Testis (tissue), 3 donors: ENCODE results near the gene CHD9NB. TPM values are rescaled to one million over a fixed set of nuclear protein-coding genes. Genes with fewer than 3 reads are reported as not detected.

Experiments used
- DNase-seq: peaks from one replicate; pipeline ENCODE4 v3.0.0-alpha.2; 2019
- H3K27ac ChIP-seq, 2 donors: fragments of 200-600 bp; sonication (generic); one replicate each; pipeline ENCODE4 v1.5.1; 2019
- H3K27me3 ChIP-seq: fragments of 200-600 bp; sonication (generic); one replicate; pipeline ENCODE4 v1.5.1; 2019
- H3K36me3 ChIP-seq: fragments of 200-600 bp; sonication (generic); one replicate; pipeline ENCODE4 v1.5.1; 2017; ENCODE audit warnings: low read depth; ENCODE audit errors: missing control alignments
- H3K4me1 ChIP-seq: fragments of 200-600 bp; sonication (generic); one replicate; pipeline ENCODE4 v1.5.1; 2019
- H3K4me3 ChIP-seq, 2 donors: fragments of 200-600 bp; sonication (generic); one replicate each; pipeline ENCODE4 v1.5.1; 2017 to 2019
- H3K9me3 ChIP-seq: fragments of 200-600 bp; sonication (generic); one replicate; pipeline ENCODE4 v1.5.1; 2017
- POLR2A ChIP-seq: fragments of 450-650 bp; IDR thresholded peaks from one replicate; pipeline ENCODE4 v1.6.1; 2017; ENCODE audit warnings: antibody characterized with exemption, mild to moderate bottlenecking, moderate library complexity
- WGBS, 2 donors: methylation state at CpG; one replicate each; pipeline ENCODE4 v1.1.5; 2018; 5-methylcytosine and 5-hydroxymethylcytosine counted together
- intact Hi-C: fragments of 100-400 bp; cut with DNase I; formaldehyde crosslinking; loops from one replicate; pipeline ENCODE4 v1.15.1; 2023; ENCODE audit warnings: low total_unique reads
- polyA plus RNA-seq: library from polyadenylated mRNA; stranded (reverse); fragments of 350-450 nt; fragmentation: Illumina TruSeq; extraction: RNeasy Lipid Tissue Mini Kit (QIAGEN cat#74804); gene quantifications from one replicate; pipeline ENCODE4 v1.2.3, GENCODE V29; 2014; ENCODE audit warnings: low read depth, low replicate concordance; ENCODE audit not compliant: insufficient read depth
- total RNA-seq, 2 donors: library from RNA; depleted of rRNA; stranded (reverse); fragments of >200 nt; gene quantifications; one replicate each; pipeline ENCODE4 v1.2.3, GENCODE V29; 2016
- TF ChIP-seq, protein P1 (sequence below), 3 experiments: fragments of 450-650 bp in 2 of 3; fragments of 200-600 bp in 1 of 3; sonication (generic) in 1 of 3; IDR thresholded peaks; one replicate each; pipeline ENCODE4 v1.5.1; 2016 to 2019; ENCODE audit warnings: antibody characterized with exemption in 3 of 3, mild to moderate bottlenecking in 2 of 3, moderate library complexity in 1 of 3

Gene CHD9NB
- total and polyA plus RNA-seq, 3 donors from 2014 or later: 0.79 to 3.0 TPM; not detected in 1

DNA sequence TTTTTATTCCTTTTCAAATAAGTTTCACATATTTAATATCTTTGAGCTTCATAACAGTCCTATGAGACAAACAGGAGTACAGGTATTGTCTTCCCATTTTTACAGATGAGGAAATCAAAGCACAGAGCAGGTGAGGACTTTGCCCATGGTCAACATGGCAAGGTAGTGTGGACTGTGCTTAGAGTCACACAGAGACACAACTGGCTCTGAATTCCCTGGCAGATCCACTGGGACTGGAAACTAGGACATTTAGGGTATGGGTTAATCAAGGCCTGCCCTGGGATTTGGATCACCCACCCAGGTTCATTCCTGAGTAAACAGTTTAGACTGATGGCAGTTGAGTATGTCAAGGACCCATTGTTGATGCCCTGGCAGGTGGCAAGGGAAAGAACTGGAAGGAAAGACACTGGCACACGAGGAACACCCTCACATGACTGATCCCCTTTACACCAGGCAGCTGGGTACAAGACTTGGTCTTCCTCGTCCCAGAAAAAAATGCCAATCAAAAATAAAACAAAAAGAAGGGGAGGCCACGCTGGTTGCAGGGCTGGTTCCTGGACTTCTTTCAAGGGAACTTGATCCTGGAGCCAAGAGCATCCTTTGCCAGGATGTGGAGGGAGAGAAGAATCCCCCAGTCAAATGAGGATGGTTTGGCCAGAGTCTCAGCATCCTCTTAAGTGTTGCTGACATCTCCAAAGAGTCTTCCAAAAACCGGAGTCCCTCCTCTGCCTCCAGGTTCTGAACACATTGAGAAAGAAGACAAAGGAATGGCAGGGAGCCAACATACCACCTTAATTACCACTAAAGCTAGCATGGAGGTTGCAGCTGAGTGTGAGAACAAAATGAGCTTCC lies 37.0 kb upstream of the CHD9NB start:
- Histone ChIP-seq H3K27ac (peak overlapping the region in 1 of 2 donors; percentile 65), H3K9me3 (no peaks in the 10 kb centered on the region), H3K27me3 (no peaks in the 10 kb centered on the region), H3K36me3 (no peaks in the 10 kb centered on the region), H3K4me1 (peaks cover 42% of the 10 kb centered on the region), H3K4me3 (no peak overlapping the region)
- intact Hi-C loops: loop anchor here (5.0 kb wide), 1 partner anchor 43 kb away; no protein-coding TSS in a partner anchor
- 29 to 31% methylated on average over 4 of the region's 4 CpGs for WGBS, 2 donors
- no peak for DNase-seq
- no peak for TF ChIP-seq POLR2A
- TF ChIP-seq, protein P1, sequence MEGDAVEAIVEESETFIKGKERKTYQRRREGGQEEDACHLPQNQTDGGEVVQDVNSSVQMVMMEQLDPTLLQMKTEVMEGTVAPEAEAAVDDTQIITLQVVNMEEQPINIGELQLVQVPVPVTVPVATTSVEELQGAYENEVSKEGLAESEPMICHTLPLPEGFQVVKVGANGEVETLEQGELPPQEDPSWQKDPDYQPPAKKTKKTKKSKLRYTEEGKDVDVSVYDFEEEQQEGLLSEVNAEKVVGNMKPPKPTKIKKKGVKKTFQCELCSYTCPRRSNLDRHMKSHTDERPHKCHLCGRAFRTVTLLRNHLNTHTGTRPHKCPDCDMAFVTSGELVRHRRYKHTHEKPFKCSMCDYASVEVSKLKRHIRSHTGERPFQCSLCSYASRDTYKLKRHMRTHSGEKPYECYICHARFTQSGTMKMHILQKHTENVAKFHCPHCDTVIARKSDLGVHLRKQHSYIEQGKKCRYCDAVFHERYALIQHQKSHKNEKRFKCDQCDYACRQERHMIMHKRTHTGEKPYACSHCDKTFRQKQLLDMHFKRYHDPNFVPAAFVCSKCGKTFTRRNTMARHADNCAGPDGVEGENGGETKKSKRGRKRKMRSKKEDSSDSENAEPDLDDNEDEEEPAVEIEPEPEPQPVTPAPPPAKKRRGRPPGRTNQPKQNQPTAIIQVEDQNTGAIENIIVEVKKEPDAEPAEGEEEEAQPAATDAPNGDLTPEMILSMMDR (IDR thresholded peaks at IDR 0.05): no peak

DNA sequence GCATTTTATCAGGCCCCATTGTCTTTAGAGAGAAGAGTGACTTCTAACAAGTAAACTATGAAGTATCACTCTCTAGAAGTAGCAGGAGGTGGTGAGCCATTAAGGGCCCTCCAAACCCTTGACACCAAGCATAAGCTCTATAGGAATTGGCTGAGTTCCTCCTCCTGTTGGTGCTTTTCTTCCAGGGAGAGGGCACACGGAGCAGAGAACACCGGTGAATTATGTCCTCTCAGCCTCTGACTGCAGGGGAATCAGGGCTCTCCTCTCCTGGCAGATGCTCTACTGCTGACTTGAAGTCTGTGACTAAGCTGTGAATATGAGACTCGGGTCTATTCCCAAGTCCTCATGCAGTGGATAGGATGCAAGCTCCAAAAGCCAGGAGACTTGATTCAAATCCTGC lies 34.4 kb upstream of the CHD9NB start:
- 48 to 49% methylated on average over 3 of the region's 3 CpGs for WGBS, 2 donors
- H3K4me3 ChIP-seq: no peak overlapping the region
- intact Hi-C loops: no loop called here
- H3K36me3 ChIP-seq: no peaks in the 10 kb centered on the region
- no peaks in the 10 kb centered on the region for H3K27me3 ChIP-seq
- TF ChIP-seq POLR2A: no peak
- TF ChIP-seq, protein P1 (IDR thresholded peaks at IDR 0.05): no peak
- DNase-seq: no peak
- H3K4me1 ChIP-seq: peaks cover 51% of the 10 kb centered on the region
- H3K9me3 ChIP-seq: no peaks in the 10 kb centered on the region
- peak overlapping the region in 1 of 2 donors; percentile 4 for H3K27ac ChIP-seq

DNA sequence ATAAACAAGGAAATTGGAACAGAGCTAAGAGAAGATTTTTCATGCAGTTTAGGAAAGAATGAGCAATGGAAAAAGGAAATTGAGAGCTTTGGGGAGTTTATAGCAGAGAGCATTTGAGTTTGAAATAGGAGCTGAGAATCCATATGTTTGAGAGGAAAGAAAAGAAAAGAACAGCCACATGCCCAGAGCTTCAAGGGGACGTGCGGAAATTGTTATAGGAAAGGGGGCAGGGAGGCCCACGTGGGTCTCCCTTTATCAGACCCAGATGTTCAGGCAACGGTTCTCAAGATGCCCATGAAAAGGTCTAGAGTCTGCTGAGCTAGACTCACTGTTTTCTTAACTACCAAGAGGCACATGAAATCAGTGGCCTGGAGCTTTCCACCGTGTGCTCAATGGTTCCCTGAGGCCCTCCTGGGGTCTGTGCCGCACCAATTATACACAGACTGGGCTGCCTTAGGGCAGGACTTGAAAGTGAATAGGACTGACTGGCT lies 33.3 kb upstream of the CHD9NB start:
- peak overlapping the region; percentile 51 to 72 for H3K27ac ChIP-seq
- TF ChIP-seq, protein P1 (IDR thresholded peaks at IDR 0.05): no peak
- TF ChIP-seq POLR2A: no peak
- no peak for DNase-seq
- no peak overlapping the region for H3K4me3 ChIP-seq
- no peaks in the 10 kb centered on the region for H3K9me3 ChIP-seq
- peaks cover 45% of the 10 kb centered on the region for H3K4me1 ChIP-seq
- no peaks in the 10 kb centered on the region for H3K36me3 ChIP-seq
- H3K27me3 ChIP-seq: no peaks in the 10 kb centered on the region
- intact Hi-C loops: no loop called here
- 21 to 38% methylated on average over 5 to 6 of the region's 6 CpGs for WGBS, 2 donors

DNA sequence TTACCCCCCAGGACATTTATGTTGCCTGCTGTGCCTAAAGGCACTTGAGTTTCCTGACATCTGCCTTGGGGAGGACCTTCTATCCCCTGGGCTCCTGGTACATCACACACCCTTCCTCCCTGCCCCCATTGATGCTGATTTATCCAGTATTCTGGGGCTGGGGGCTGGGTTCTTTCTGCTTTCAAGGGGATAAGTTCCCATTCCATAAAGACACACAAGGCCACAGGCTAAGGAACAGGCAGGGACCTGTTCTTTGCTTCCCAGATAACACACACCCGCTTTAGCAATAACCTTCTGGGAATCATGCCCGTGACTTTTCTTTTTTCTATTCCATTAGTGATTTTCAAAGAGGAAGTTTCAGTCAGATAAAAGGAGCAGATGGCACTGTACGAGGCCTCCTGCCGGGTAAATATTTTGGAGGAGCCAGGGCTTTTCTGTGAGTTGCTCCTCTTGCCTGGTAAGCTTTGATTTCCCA lies 32.7 kb upstream of the CHD9NB start:
- TF ChIP-seq, protein P1 (IDR thresholded peaks at IDR 0.05): no peak
- no peak for TF ChIP-seq POLR2A
- WGBS, 2 donors: 23 to 37% methylated on average over 4 of the region's 4 CpGs
- Histone ChIP-seq H3K9me3 (no peaks in the 10 kb centered on the region), H3K4me1 (peaks cover 44% of the 10 kb centered on the region), H3K4me3 (no peak overlapping the region), H3K36me3 (no peaks in the 10 kb centered on the region), H3K27ac (peak overlapping the region; percentile 51 to 72), H3K27me3 (no peaks in the 10 kb centered on the region)
- no peak for DNase-seq
- intact Hi-C loops: no loop called here
